ENCODE data around the gene CD38. TPM values are rescaled to one million over a fixed set of nuclear protein-coding genes. Genes with fewer than 3 reads are reported as not detected.

CD38 gene
- total RNA-seq, 2 donors from 2014 or later, result 0.78 to 2.6 TPM

DNA sequence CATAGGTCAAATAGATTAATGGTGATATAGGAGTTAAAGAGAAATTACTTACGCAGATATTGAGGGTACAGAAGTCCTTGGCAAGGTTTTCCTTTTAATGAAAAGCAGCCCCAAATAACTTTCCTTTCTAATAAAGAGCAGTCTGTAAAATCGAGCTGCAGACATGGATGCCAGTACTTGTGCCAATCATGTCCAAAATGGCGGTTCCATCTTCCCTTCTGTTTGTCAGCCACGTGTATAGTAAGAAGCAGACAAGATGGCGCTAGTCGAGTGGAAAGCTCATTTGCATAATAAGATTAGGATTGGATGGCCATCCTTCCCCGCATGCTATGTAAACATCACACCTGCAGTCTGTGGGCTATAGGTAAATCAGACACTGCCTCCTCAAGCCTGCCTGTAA is 92.0 kb downstream of the CD38 start:
- DNase-seq, result no peak
- WGBS, 2 donors, result 66 to 69% methylated on average over 7 of the region's 7 CpGs
- intact Hi-C loops (cut with DNase I), result no loop called here

DNA sequence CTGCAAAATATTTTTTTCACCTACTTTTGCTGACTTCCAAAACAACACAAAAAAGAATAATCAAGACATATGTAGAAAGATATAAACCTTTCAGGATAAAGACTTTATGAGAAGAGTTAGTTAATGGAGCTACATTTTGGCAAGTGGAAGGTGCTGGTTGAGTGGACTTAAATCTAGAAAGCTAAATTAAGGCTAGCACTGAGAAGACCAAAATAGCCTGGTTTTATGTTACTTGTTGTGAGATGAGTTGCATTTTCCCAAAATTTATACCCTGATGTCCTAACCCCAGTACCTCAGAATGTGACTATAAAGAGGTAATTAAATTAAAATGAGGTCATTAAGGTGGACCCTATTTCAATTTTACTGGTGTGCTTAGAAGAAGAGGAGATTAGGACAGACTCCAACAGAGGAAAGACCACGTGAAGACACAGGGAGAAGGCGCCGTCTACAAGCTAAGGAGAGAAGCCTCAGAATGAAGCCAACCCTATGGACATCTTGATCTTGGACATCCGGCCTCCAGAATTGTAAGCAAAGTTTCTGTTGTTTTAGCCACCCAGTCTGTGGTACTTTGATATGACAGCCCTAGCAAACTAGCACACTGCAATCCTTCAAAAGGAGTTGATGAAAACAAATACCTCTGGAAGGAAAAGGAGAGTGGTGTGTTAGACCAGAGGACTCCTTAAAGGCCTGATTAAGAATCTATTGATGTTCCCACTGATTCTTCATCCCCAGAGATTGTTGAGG is 93.0 kb downstream of the CD38 start:
- H3K27ac ChIP-seq, result no peak overlapping the region
- WGBS, 2 donors, result 62 to 76% methylated on average over 4 of the region's 4 CpGs
- intact Hi-C loops (cut with DNase I), result no loop called here
- TF ChIP-seq CTCF (IDR thresholded peaks at IDR 0.05), result no peak
- TF ChIP-seq POLR2A (IDR thresholded peaks at IDR 0.05), result no peak
- no peaks in the 10 kb centered on the region for H3K36me3 ChIP-seq (replicated peaks in 1 of 2; ENCODE audit: insufficient read depth in 1 of 2, low read depth in 2 of 2)
- no peaks in the 10 kb centered on the region for H3K4me1 ChIP-seq
- DNase-seq (no peak), ATAC-seq (no peak)
- no peak overlapping the region for H3K4me3 ChIP-seq
- no peaks in the 10 kb centered on the region for H3K9me3 ChIP-seq
- H3K27me3 ChIP-seq, result no peaks in the 10 kb centered on the region

More for the DNA sequence above, 92.0 kb downstream of the CD38 start:
- Histone ChIP-seq H3K36me3 (replicated peaks in 1 of 2; ENCODE audit: insufficient read depth in 1 of 2, low read depth in 2 of 2) (no peaks in the 10 kb centered on the region), H3K4me3 (no peak overlapping the region), H3K4me1 (no peaks in the 10 kb centered on the region), H3K27ac (no peak overlapping the region), H3K9me3 (no peaks in the 10 kb centered on the region), H3K27me3 (no peaks in the 10 kb centered on the region)
- no peak for ATAC-seq
- TF ChIP-seq POLR2A (IDR thresholded peaks at IDR 0.05) (no peak), CTCF (IDR thresholded peaks at IDR 0.05) (no peak)

- ATAC-seq (no peak), DNase-seq (peak in 1 of 4 donors; percentile 3)
- Histone ChIP-seq H3K4me3 (no peak overlapping the region), H3K27me3 (no peaks in the 10 kb centered on the region), H3K27ac (no peak overlapping the region), H3K36me3 (replicated peaks in 1 of 2; ENCODE audit: insufficient read depth in 1 of 2, low read depth in 2 of 2) (no peaks in the 10 kb centered on the region), H3K9me3 (no peaks in the 10 kb centered on the region), H3K4me1 (no peaks in the 10 kb centered on the region)
- no peak for TF ChIP-seq CTCF (IDR thresholded peaks at IDR 0.05)
- no peak for TF ChIP-seq POLR2A (IDR thresholded peaks at IDR 0.05)
- intact Hi-C loops (cut with DNase I), result no loop called here
- 69 to 75% methylated on average over 6 of the region's 6 CpGs for WGBS, 2 donors
Observed at GRCh38 chr4:15873117-15873516, 95.0 kb downstream of the CD38 start.

GRCh38 chr4:15874671-15875070 is 96.5 kb downstream of the CD38 start:
- H3K4me1 ChIP-seq, result no peaks in the 10 kb centered on the region
- no peak for DNase-seq
- no peaks in the 10 kb centered on the region for H3K36me3 ChIP-seq (replicated peaks in 1 of 2; ENCODE audit: insufficient read depth in 1 of 2, low read depth in 2 of 2)
- H3K27ac ChIP-seq, result no peak overlapping the region
- H3K4me3 ChIP-seq, result no peak overlapping the region
- H3K9me3 ChIP-seq, result no peaks in the 10 kb centered on the region
- 57 to 81% methylated on average over 4 of the region's 4 CpGs for WGBS, 2 donors
- H3K27me3 ChIP-seq, result no peaks in the 10 kb centered on the region
- intact Hi-C loops (cut with DNase I), result no loop called here
- no peak for ATAC-seq
- no peak for TF ChIP-seq POLR2A (IDR thresholded peaks at IDR 0.05)
- no peak for TF ChIP-seq CTCF (IDR thresholded peaks at IDR 0.05)

Data from body of pancreas (tissue), 4 donors.